Mesenchymal stem cell (in vitro differentiated cells and primary cell): ENCODE results near the gene IYD.

ENCODE experiments used
- DNase-seq: peaks from one replicate; pipeline ENCODE4 v3.0.0-alpha.2; 2013
- H2AFZ ChIP-seq: one replicate; pipeline ENCODE4 v1.6.1; 2013; ENCODE audit warnings: low read depth, mild to moderate bottlenecking, control low read depth, inconsistent platforms, low read length, moderate library complexity
- H2AK5ac ChIP-seq: 2 replicates; pipeline ENCODE4 v1.6.1; 2013; ENCODE audit warnings: low read length, moderate library complexity, mild to moderate bottlenecking, inconsistent platforms; ENCODE audit not compliant: severe bottlenecking
- H2BK120ac ChIP-seq: one replicate; pipeline ENCODE4 v1.6.1; 2013; ENCODE audit warnings: low read depth, mild to moderate bottlenecking, inconsistent platforms, low read length, moderate library complexity
- H2BK12ac ChIP-seq, 2 experiments: one replicate each; pipeline ENCODE4 v1.6.1; 2013; ENCODE audit warnings: inconsistent platforms in 2 of 2, low read length in 2 of 2, mild to moderate bottlenecking in 2 of 2, moderate library complexity in 2 of 2, control low read depth in 1 of 2
- H2BK15ac ChIP-seq: one replicate; pipeline ENCODE4 v1.6.1; 2013; ENCODE audit warnings: mild to moderate bottlenecking, low read depth, inconsistent platforms; ENCODE audit not compliant: poor library complexity, severe bottlenecking
- H2BK5ac ChIP-seq: 2 replicates; pipeline ENCODE4 v1.6.1; 2013; ENCODE audit warnings: low read depth, mild to moderate bottlenecking, low read length, control low read depth, inconsistent platforms; ENCODE audit not compliant: poor library complexity, severe bottlenecking
- H3K14ac ChIP-seq, 2 experiments: one replicate each; pipeline ENCODE4 v1.6.1; 2013; ENCODE audit warnings: inconsistent platforms in 2 of 2, low read length in 2 of 2, control low read depth in 1 of 2, mild to moderate bottlenecking in 1 of 2, moderate library complexity in 1 of 2
- H3K18ac ChIP-seq, 2 experiments: one replicate each; pipeline ENCODE4 v1.6.1; 2013; ENCODE audit warnings: inconsistent platforms in 2 of 2, low read length in 2 of 2, control low read depth in 1 of 2, low read depth in 1 of 2, mild to moderate bottlenecking in 1 of 2
- H3K23ac ChIP-seq, 2 experiments: one replicate each; pipeline ENCODE4 v1.6.1; 2013; ENCODE audit warnings: inconsistent platforms in 2 of 2, low read length in 2 of 2, mild to moderate bottlenecking in 2 of 2, moderate library complexity in 2 of 2, control low read depth in 1 of 2
- H3K27ac ChIP-seq: 2 replicates; pipeline ENCODE4 v1.5.1; 2013; ENCODE audit warnings: mild to moderate bottlenecking, moderate library complexity, low read length, control low read depth, inconsistent platforms; ENCODE audit not compliant: poor library complexity, severe bottlenecking
- H3K27me3 ChIP-seq, 2 experiments: 2 replicates each; pipeline versions ENCODE4 v1.6.1 to v1.7.0; 2013; ENCODE audit warnings: low read length in 2 of 2, mild to moderate bottlenecking in 2 of 2, moderate library complexity in 2 of 2, control low read depth in 1 of 2, inconsistent platforms in 1 of 2; ENCODE audit not compliant: control insufficient read depth in 1 of 2, insufficient read depth in 1 of 2
- H3K36me3 ChIP-seq, 2 experiments: 2 replicates each; pipeline versions ENCODE4 v1.6.1 to v1.7.0; 2013; ENCODE audit warnings: low read length in 2 of 2, control low read depth in 1 of 2, inconsistent platforms in 1 of 2, low read depth in 1 of 2, mild to moderate bottlenecking in 1 of 2; ENCODE audit not compliant: insufficient read depth in 2 of 2, control insufficient read depth in 1 of 2
- H3K4ac ChIP-seq, 2 experiments: one replicate each; pipeline ENCODE4 v1.6.1; 2013; ENCODE audit warnings: inconsistent platforms in 2 of 2, low read length in 2 of 2, mild to moderate bottlenecking in 2 of 2, moderate library complexity in 2 of 2, control low read depth in 1 of 2, low read depth in 1 of 2
- H3K4me1 ChIP-seq: 2 replicates; pipeline ENCODE4 v1.6.1; 2013; ENCODE audit warnings: low read depth, low read length, control low read depth; ENCODE audit not compliant: control insufficient read depth, insufficient read depth
- H3K4me2 ChIP-seq: 2 replicates; pipeline ENCODE4 v1.6.1; 2013; ENCODE audit warnings: low read length, mild to moderate bottlenecking, inconsistent platforms; ENCODE audit not compliant: poor library complexity, severe bottlenecking
- H3K4me3 ChIP-seq, 2 experiments: 2 replicates each; pipeline versions ENCODE4 v1.5.1 to v1.7.0; 2013; ENCODE audit warnings: low read length in 2 of 2, mild to moderate bottlenecking in 2 of 2, control low read depth in 1 of 2, low read depth in 1 of 2; ENCODE audit not compliant: insufficient read depth in 1 of 2
- H3K79me1 ChIP-seq: replicated peaks from 2 replicates; pipeline ENCODE4 v1.6.1; 2013; ENCODE audit warnings: mild to moderate bottlenecking, control low read depth, low read length, inconsistent platforms; ENCODE audit not compliant: poor library complexity, severe bottlenecking
- H3K9ac ChIP-seq: 2 replicates; pipeline ENCODE4 v1.7.0; 2013; ENCODE audit warnings: mild to moderate bottlenecking, low read length, moderate library complexity
- H3K9me3 ChIP-seq: 2 replicates; pipeline ENCODE4 v1.7.0; 2013; ENCODE audit warnings: mild to moderate bottlenecking, low read length; ENCODE audit not compliant: control insufficient read depth
- H4K8ac ChIP-seq: one replicate; pipeline ENCODE4 v1.6.1; 2013; ENCODE audit warnings: inconsistent platforms, mild to moderate bottlenecking, low read length, moderate library complexity
- H4K91ac ChIP-seq: one replicate; pipeline ENCODE4 v1.6.1; 2013; ENCODE audit warnings: mild to moderate bottlenecking, low read length, inconsistent platforms
- WGBS: methylation state at CpG from one replicate; pipeline ENCODE4 v1.1.7; 2013; ENCODE audit warnings: mixed read lengths; 5-methylcytosine and 5-hydroxymethylcytosine counted together

The IYD gene

GRCh38 chr6:150328744-150329405, 39.9 kb upstream of the IYD start:
- no peak for DNase-seq
- Histone ChIP-seq H4K91ac (no peak overlapping the region), H3K9ac (no peak overlapping the region), H3K14ac (no peak overlapping the region), H3K4ac (no peak overlapping the region), H4K8ac (no peak overlapping the region), H2BK120ac (no peak overlapping the region), H2BK5ac (no peak overlapping the region), H3K23ac (no peak overlapping the region), H3K4me3 (no peak overlapping the region), H2AFZ (no peak overlapping the region), H3K9me3 (no peaks in the 10 kb centered on the region), H3K18ac (no peak overlapping the region), H3K27ac (no peak overlapping the region), H3K4me1 (peaks cover 6% of the 10 kb centered on the region), H3K79me1 (no peaks in the 10 kb centered on the region), H3K27me3 (peaks cover 9 to 31% of the 10 kb centered on the region in 2 experiments), H2AK5ac (no peak overlapping the region), H3K36me3 (no peaks in the 10 kb centered on the region), H2BK15ac (no peak overlapping the region), H3K4me2 (no peak overlapping the region), H2BK12ac (no peak overlapping the region)
- 73% methylated on average over 4 of the region's 6 CpGs for WGBS

- no peak overlapping the region for H2BK12ac ChIP-seq
- H3K18ac ChIP-seq: no peak overlapping the region
- no peak overlapping the region for H4K8ac ChIP-seq
Observed at GRCh38 chr6:150331344-150331743, 37.5 kb upstream of the IYD start.

GRCh38 chr6:150332939-150333584, 35.8 kb upstream of the IYD start:
- Histone ChIP-seq H3K23ac (no peak overlapping the region), H3K79me1 (no peaks in the 10 kb centered on the region), H3K4me3 (no peak overlapping the region), H3K4me1 (no peaks in the 10 kb centered on the region), H3K27me3 (peaks cover 9 to 33% of the 10 kb centered on the region in 2 experiments), H4K91ac (no peak overlapping the region), H4K8ac (no peak overlapping the region), H3K4me2 (no peak overlapping the region), H3K14ac (no peak overlapping the region), H3K36me3 (no peaks in the 10 kb centered on the region), H2AFZ (no peak overlapping the region), H3K18ac (no peak overlapping the region), H3K27ac (no peak overlapping the region), H3K9me3 (no peaks in the 10 kb centered on the region), H3K9ac (no peak overlapping the region), H2BK120ac (no peak overlapping the region), H2AK5ac (no peak overlapping the region), H2BK5ac (no peak overlapping the region), H3K4ac (no peak overlapping the region), H2BK15ac (no peak overlapping the region), H2BK12ac (no peak overlapping the region)
- DNase-seq: no peak
- 93% methylated on average over 21 of the region's 21 CpGs for WGBS

More at GRCh38 chr6:150331344-150331743, 37.5 kb upstream of the IYD start:
- no peaks in the 10 kb centered on the region for H3K79me1 ChIP-seq
- no peak overlapping the region for H2BK120ac ChIP-seq
- no peak overlapping the region for H3K14ac ChIP-seq
- H2AFZ ChIP-seq: no peak overlapping the region
- no peak overlapping the region for H3K23ac ChIP-seq
- no peak overlapping the region for H2BK5ac ChIP-seq
- no peaks in the 10 kb centered on the region for H3K36me3 ChIP-seq
- DNase-seq: no peak
- H3K9ac ChIP-seq: no peak overlapping the region
- no peak overlapping the region for H3K4me3 ChIP-seq
- no peaks in the 10 kb centered on the region for H3K9me3 ChIP-seq
- no peak overlapping the region for H3K27ac ChIP-seq
- H2AK5ac ChIP-seq: no peak overlapping the region
- no peak overlapping the region for H2BK15ac ChIP-seq
- no peak overlapping the region for H4K91ac ChIP-seq
- H3K4me2 ChIP-seq: no peak overlapping the region
- H3K4me1 ChIP-seq: no peaks in the 10 kb centered on the region
- peaks cover 9 to 31% of the 10 kb centered on the region in 2 experiments for H3K27me3 ChIP-seq
- no peak overlapping the region for H3K4ac ChIP-seq

GRCh38 chr6:150333585-150333941, 35.2 kb upstream of the IYD start:
- Histone ChIP-seq H3K4me3 (no peak overlapping the region), H3K23ac (no peak overlapping the region), H2BK120ac (no peak overlapping the region), H3K27me3 (peaks cover 9 to 34% of the 10 kb centered on the region in 2 experiments), H3K4ac (no peak overlapping the region), H4K91ac (no peak overlapping the region), H3K9ac (no peak overlapping the region), H2BK12ac (no peak overlapping the region), H3K4me2 (no peak overlapping the region), H3K9me3 (no peaks in the 10 kb centered on the region), H2AFZ (no peak overlapping the region), H2BK15ac (no peak overlapping the region), H2AK5ac (no peak overlapping the region), H3K18ac (no peak overlapping the region), H3K14ac (no peak overlapping the region), H3K27ac (no peak overlapping the region), H3K79me1 (no peaks in the 10 kb centered on the region), H4K8ac (no peak overlapping the region), H2BK5ac (no peak overlapping the region), H3K4me1 (no peaks in the 10 kb centered on the region), H3K36me3 (no peaks in the 10 kb centered on the region)
- DNase-seq: no peak
- 93% methylated on average over 2 of the region's 2 CpGs for WGBS
